Activated CD8-positive, alpha-beta memory T cell treated with anti-CD3 and anti-CD28 coated beads for 1 hour (primary cell): ENCODE data around the gene EVA1A.

ENCODE experiments used
- DNase-seq, 2 donors: peaks; one replicate each; pipeline ENCODE4 v3.0.0-alpha.2; 2020; ENCODE audit warnings: low read depth in 1 of 2; ENCODE audit errors: extremely low read depth in 1 of 2

The EVA1A gene

GRCh38 chr2:75545922-75546321 is 14.8 kb downstream of the EVA1A start:
- no peak for DNase-seq

- DNase-seq: no peak
Measured at GRCh38 chr2:75545387-75545786, 15.4 kb downstream of the EVA1A start.

GRCh38 chr2:75543446-75543845 is 17.3 kb downstream of the EVA1A start:
- DNase-seq: no peak

DNA sequence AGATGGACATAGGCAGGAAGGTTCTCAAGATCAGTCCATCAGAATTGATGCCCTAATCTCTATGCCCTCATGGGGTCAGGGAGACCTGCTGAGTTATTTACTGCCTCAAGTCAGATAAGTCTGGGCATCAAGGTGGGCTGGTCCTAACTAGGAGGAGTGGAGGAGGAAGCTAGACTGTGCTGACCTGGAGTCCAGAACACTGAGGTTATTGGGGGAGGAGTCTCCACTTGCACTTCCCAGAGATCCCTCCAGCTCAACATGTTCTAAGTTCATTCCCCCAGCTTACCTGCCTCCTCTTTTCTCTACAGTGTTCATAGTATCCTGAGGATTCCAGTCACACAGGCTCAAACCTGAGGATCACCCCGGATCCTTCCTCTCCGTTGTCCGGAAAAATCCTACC is 19.3 kb downstream of the EVA1A start:
- DNase-seq: no peak

DNA sequence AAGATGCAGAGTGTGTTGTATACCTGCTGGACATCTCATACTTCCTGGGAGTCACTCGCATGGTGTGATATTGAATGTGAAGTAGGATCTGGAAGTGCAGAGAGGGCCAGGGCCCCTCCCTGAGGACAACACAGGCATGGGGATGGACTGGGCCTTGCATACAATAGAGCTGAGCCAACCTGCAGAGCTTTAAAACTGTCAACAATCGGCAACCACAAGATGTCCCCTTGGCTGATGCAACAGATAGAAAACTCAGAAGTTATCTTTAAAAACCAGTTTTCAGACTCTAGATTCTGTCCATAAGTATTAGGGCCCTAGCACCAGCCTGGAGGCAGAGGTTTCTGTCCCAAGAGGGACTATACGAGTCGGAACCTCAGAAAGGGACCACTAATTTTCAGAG is 19.7 kb downstream of the EVA1A start:
- DNase-seq: no peak

DNA sequence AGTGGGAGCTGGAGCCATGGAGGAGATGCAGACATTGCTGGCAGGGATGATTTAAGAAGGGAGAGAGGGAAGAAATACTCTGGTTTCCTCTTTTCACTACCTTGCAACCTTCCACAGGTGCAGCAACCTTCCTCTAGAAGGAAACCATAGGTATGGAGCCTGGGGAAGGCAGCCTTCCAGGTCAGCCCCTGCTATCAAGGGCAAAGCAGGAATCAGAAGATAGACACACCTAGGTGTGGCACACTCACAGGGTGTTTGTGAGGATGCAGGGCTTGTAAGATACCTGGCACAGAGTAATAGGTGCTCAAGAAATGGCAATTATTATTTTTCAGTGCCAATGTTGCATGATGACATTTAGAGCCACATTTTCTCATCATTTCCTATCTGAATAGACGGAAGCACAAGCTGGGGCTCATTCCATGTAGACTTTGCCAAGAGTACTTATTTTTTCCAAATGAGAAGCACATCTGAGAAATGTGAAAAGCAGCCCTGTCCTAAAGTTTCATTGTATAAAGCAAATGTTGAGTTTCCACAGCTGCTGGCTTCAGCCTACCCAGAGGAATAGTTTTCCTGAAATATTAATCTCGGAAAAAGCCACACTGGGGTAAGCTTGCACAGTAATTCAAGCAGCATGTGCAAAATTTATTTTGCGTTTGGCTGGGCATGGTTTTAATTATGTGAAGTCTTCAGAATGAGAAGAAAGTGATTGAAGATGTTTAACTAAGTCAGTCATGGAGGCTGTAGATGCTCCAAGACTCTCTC is 20.6 kb downstream of the EVA1A start:
- DNase-seq: no peak

DNA sequence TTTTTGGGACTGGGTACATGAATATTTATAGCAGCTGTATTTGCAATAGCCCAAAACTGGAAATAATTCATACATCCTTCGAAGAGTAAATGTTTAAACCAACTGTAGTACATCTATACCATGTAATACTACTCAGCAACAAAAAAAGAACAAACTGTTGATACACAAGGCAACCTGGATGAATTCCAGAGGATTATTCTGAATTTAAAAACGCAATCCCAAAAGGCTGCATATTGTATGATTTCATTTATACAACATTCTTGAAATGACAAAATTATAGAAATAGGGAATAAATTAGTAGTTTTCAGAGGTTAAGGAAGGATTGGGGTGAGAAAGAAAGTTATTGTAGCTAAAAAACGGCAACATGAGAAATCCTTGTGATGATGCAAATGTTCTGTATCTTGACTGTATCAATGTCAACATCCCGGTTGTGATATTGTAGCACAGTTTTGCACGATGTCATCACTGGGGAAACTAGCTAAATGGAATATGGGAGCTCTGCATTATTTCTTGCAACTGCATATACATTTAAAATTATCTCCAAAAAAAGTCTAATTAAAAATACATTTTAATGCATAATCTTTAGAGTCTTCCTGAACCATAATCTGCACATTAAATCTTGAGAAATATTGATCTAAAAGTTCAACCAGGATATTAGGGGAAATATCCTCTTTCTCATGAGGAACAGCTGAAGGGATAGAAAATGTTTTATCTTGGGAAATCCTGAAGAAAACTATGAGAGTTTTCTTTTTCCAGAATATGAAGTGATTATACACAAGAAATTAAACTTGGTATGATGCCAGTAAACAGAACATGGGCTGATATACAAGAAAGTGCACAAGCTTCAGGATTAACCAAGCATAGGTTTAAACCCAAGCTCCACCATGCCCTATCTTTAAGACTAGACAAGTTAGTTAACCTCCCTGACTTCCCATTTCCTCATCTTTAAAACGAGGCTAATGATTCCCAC is 21.9 kb downstream of the EVA1A start:
- no peak for DNase-seq

- no peak for DNase-seq
Measured at GRCh38 chr2:75537658-75538057, 23.1 kb downstream of the EVA1A start.

DNA sequence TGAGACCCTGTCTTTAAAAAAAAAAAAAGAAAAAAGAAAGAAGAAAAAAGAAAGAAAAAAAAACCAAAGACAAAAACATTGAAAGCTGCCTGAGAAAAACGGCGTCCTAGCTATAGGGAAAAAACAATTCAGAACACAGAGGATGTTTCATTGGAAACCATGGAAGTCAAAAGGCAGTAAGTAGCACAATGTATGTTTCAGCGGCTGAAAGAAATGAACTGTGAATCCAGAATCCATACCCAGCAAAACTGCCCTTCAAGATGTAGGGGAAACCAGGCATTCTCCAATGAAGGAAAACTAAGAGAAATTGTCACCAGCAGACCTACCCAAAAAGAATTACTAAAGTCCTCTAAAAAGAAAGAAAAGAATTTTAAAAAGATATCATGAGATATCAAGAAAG is 27.6 kb downstream of the EVA1A start:
- no peak for DNase-seq

GRCh38 chr2:75532488-75532887 is 28.3 kb downstream of the EVA1A start:
- no peak for DNase-seq

- no peak for DNase-seq
Measured at GRCh38 chr2:75528221-75528977, 32.3 kb downstream of the EVA1A start.

- no peak for DNase-seq
Measured at GRCh38 chr2:75527676-75528075, 33.1 kb downstream of the EVA1A start.

DNA sequence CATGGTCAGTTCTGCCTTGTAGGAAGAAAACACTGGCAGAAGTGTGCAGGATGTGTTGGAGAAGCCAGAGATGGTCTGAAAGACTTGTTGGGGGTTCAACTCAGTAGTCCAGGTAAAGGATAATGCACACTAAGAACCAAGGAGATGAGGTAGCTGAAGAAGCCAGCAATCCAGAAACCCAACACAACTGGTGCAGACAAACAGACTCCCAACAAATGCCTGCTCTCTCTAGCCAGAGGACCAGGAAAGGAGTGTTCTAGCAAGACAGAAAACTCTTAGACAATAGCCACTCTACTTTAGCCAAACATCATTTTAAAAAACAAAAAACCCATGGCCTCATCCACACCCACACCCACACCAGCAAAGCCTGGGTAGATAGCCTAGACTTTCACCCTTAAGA is 33.9 kb downstream of the EVA1A start:
- no peak for DNase-seq

GRCh38 chr2:75525434-75526310 is 35.1 kb downstream of the EVA1A start:
- DNase-seq: no peak

DNA sequence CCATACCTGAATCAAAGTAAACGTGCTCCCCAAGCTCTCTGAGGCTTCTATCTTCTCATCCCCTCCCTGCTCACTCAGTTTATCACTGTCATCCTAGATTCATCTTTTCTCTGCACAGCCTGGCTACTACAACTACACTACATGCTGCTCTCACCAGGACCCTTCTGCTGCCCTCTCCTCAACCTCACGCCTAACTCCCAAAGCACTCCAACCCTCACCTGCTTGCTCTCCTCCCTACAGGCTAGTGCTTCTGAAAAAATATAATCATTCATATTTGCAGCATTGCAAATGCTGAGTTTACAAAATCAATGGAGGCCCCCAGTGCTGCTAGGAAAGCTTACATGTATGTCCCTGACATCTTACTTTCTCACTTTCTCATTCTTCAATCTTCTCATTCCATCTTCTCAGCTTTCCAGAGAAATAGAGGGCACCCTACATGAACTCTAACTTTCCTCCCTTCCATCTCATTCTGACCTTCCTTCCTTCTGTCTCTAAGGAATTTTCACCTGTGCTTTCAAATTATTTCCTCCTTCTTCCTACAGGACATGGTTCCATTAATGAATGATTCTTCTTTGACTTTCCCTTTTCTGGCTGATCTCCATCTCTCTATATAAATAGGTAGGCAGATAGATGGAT is 36.3 kb downstream of the EVA1A start:
- no peak for DNase-seq

DNA sequence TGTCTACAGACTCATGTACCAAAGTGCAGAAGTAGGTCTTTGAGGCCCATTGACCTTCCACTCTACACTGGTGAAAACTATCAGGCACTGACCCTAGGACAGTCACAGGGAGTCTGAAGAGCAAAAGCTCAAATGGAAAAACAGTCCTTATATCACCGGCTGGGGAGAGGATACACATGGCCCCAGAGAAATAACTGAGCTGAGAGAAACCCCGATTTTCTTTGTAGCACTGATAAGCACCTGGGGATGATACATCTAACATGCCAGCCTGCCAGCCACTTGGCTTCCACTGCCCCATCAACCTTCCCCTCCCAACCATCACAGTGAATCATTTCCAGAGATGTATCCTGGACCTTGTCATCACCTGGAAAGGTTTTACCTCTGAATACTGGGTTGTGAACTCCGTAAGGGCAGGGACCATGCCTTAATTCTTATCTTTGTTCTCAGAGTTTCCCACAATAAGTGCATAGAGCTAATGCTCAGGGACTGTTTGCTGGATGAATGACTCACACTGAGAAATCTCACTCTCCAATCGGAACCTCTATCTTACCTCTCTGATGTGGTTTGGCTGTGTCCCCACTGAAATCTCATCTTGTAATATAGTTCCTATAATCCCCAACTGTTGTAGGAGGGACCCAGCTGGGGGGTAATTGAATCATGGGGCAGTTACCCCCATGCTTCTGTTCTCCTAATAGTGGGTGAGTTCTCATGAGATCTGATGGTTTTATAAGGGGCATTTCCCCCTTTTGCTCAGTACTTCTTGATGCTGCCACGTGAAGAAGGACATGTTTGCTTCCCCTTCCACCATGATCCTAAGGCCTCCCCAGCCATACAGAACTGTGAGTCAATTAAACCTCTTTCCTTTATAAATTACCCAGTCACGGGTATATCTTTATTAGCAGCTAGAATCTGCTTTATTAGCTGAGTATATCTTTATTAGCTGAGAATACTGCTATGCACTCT is 37.1 kb downstream of the EVA1A start:
- DNase-seq: no peak

GRCh38 chr2:75522543-75523312 is 38.0 kb downstream of the EVA1A start:
- DNase-seq: no peak
